NK-92 (cell line): ENCODE data around the gene BMAL1.

ENCODE experiments used
- DNase-seq: peaks from one replicate; lab custom pipeline; 2025; ENCODE audit not compliant: unreplicated experiment; lab: John Stamatoyannopoulos, UW

BMAL1 gene

GRCh38 chr11:13314676-13315394 lies 37.2 kb downstream of the BMAL1 start:
- no peak for DNase-seq

- DNase-seq: no peak
These were observed 38.2 kb downstream of the BMAL1 start for GRCh38 chr11:13315517-13316432.

- DNase-seq: no peak
These were observed 39.0 kb downstream of the BMAL1 start for GRCh38 chr11:13316528-13316961.

GRCh38 chr11:13317293-13318080 lies 39.9 kb downstream of the BMAL1 start:
- no peak for DNase-seq

- DNase-seq: no peak
These were observed 41.1 kb downstream of the BMAL1 start for GRCh38 chr11:13318498-13319295.

GRCh38 chr11:13320688-13321087 lies 43.1 kb downstream of the BMAL1 start:
- no peak for DNase-seq

GRCh38 chr11:13321431-13321830 lies 43.8 kb downstream of the BMAL1 start:
- no peak for DNase-seq

GRCh38 chr11:13324141-13324540 lies 46.6 kb downstream of the BMAL1 start:
- no peak for DNase-seq

- DNase-seq: no peak
These were observed 47.1 kb downstream of the BMAL1 start for GRCh38 chr11:13324709-13325108.

- DNase-seq: no peak
These were observed 49.8 kb downstream of the BMAL1 start for GRCh38 chr11:13327421-13327820.

- no peak for DNase-seq
These were observed 50.7 kb downstream of the BMAL1 start for GRCh38 chr11:13328286-13328685.

- DNase-seq: no peak
These were observed 52.2 kb downstream of the BMAL1 start for GRCh38 chr11:13329670-13330356.

- no peak for DNase-seq
These were observed 54.5 kb downstream of the BMAL1 start for GRCh38 chr11:13332124-13332523.

- no peak for DNase-seq
These were observed 55.9 kb downstream of the BMAL1 start for GRCh38 chr11:13333456-13333957.

- no peak for DNase-seq
These were observed 56.6 kb downstream of the BMAL1 start for GRCh38 chr11:13334034-13334786.

GRCh38 chr11:13335319-13335718 lies 57.7 kb downstream of the BMAL1 start:
- no peak for DNase-seq

- no peak for DNase-seq
These were observed 58.8 kb downstream of the BMAL1 start for GRCh38 chr11:13336246-13336878.

- DNase-seq: no peak
These were observed 60.4 kb downstream of the BMAL1 start for GRCh38 chr11:13338019-13338426.
